ENCODE data around the gene KCNQ1OT1. TPM values are rescaled to one million over a fixed set of nuclear protein-coding genes. Genes with fewer than 3 reads are reported as not detected.

Gene KCNQ1OT1
- total RNA-seq, 2 donors from 2014 or later: 2.3 to 3.3 TPM

GRCh38 chr11:2663506-2663905, 36.3 kb downstream of the KCNQ1OT1 start:
- no peak for TF ChIP-seq CTCF (IDR thresholded peaks at IDR 0.05)
- no peak overlapping the region for H3K27ac ChIP-seq
- no peaks in the 10 kb centered on the region for H3K4me1 ChIP-seq (ENCODE audit: control insufficient read depth in 1 of 2, low read depth in 2 of 2)
- ATAC-seq (ENCODE audit: insufficient number of reproducible peaks, low FRiP score, low read depth) (no peak), DNase-seq (ENCODE audit: low spot score) (no peak)
- no peaks in the 10 kb centered on the region for H3K36me3 ChIP-seq
- H3K9me3 ChIP-seq: peaks cover 17% of the 10 kb centered on the region
- H3K27me3 ChIP-seq (replicated peaks; ENCODE audit: insufficient read depth): no peaks in the 10 kb centered on the region
- H3K4me3 ChIP-seq: no peak overlapping the region

- DNase-seq (ENCODE audit: low spot score): no peak
- Histone ChIP-seq H3K4me1 (ENCODE audit: control insufficient read depth in 1 of 2, low read depth in 2 of 2) (no peaks in the 10 kb centered on the region), H3K27me3 (replicated peaks; ENCODE audit: insufficient read depth) (no peaks in the 10 kb centered on the region), H3K27ac (no peak overlapping the region), H3K36me3 (no peaks in the 10 kb centered on the region), H3K9me3 (peaks cover 17% of the 10 kb centered on the region), H3K4me3 (no peak overlapping the region)
- no peak for TF ChIP-seq CTCF (IDR thresholded peaks at IDR 0.05)
- ATAC-seq (ENCODE audit: insufficient number of reproducible peaks, low FRiP score, low read depth): no peak
Observed at GRCh38 chr11:2662430-2663299, 37.1 kb downstream of the KCNQ1OT1 start.

GRCh38 chr11:2662024-2662312, 37.8 kb downstream of the KCNQ1OT1 start:
- Histone ChIP-seq H3K27ac (no peak overlapping the region), H3K36me3 (no peaks in the 10 kb centered on the region), H3K4me3 (no peak overlapping the region), H3K9me3 (peaks cover 17% of the 10 kb centered on the region), H3K4me1 (ENCODE audit: control insufficient read depth in 1 of 2, low read depth in 2 of 2) (no peaks in the 10 kb centered on the region), H3K27me3 (replicated peaks; ENCODE audit: insufficient read depth) (no peaks in the 10 kb centered on the region)
- TF ChIP-seq CTCF (IDR thresholded peaks at IDR 0.05): no peak
- DNase-seq (ENCODE audit: low spot score) (no peak), ATAC-seq (ENCODE audit: insufficient number of reproducible peaks, low FRiP score, low read depth) (no peak)

GRCh38 chr11:2661173-2662023, 38.4 kb downstream of the KCNQ1OT1 start:
- peaks cover 17% of the 10 kb centered on the region for H3K9me3 ChIP-seq
- TF ChIP-seq CTCF (IDR thresholded peaks at IDR 0.05): no peak

GRCh38 chr11:2660357-2660939, 39.3 kb downstream of the KCNQ1OT1 start:
- DNase-seq (ENCODE audit: low spot score): no peak
- Histone ChIP-seq H3K4me1 (ENCODE audit: control insufficient read depth in 1 of 2, low read depth in 2 of 2) (no peaks in the 10 kb centered on the region), H3K27me3 (replicated peaks; ENCODE audit: insufficient read depth) (no peaks in the 10 kb centered on the region), H3K4me3 (no peak overlapping the region), H3K36me3 (no peaks in the 10 kb centered on the region), H3K9me3 (peaks cover 17% of the 10 kb centered on the region), H3K27ac (no peak overlapping the region)
- no peak for ATAC-seq (ENCODE audit: insufficient number of reproducible peaks, low FRiP score, low read depth)
- TF ChIP-seq CTCF (IDR thresholded peaks at IDR 0.05): no peak

More at GRCh38 chr11:2661173-2662023, 38.4 kb downstream of the KCNQ1OT1 start:
- DNase-seq (ENCODE audit: low spot score) (no peak), ATAC-seq (ENCODE audit: insufficient number of reproducible peaks, low FRiP score, low read depth) (no peak)
- Histone ChIP-seq H3K4me1 (ENCODE audit: control insufficient read depth in 1 of 2, low read depth in 2 of 2) (no peaks in the 10 kb centered on the region), H3K27me3 (replicated peaks; ENCODE audit: insufficient read depth) (no peaks in the 10 kb centered on the region), H3K27ac (no peak overlapping the region), H3K36me3 (no peaks in the 10 kb centered on the region), H3K4me3 (no peak overlapping the region)

Data from thoracic aorta (tissue), 2 donors.